C4-2B (cell line): Measurements from ENCODE around the gene FEZ2.
A peak's percentile ranks its signal among the peaks of the same experiment; 100 is the strongest.

Experiments
- H3K27ac ChIP-seq: fragments of 450-650 bp; 2 replicates; pipeline ENCODE4 v1.5.1; 2017
- CTCF ChIP-seq: fragments of 450-650 bp; conservative IDR thresholded peaks from 2 replicates; pipeline ENCODE4 v1.5.1; 2017; ENCODE audit warnings: mild to moderate bottlenecking
- ZFX ChIP-seq: fragments of 450-650 bp; IDR thresholded peaks from 2 replicates; pipeline ENCODE4 v1.6.1; 2017

FEZ2 gene

DNA sequence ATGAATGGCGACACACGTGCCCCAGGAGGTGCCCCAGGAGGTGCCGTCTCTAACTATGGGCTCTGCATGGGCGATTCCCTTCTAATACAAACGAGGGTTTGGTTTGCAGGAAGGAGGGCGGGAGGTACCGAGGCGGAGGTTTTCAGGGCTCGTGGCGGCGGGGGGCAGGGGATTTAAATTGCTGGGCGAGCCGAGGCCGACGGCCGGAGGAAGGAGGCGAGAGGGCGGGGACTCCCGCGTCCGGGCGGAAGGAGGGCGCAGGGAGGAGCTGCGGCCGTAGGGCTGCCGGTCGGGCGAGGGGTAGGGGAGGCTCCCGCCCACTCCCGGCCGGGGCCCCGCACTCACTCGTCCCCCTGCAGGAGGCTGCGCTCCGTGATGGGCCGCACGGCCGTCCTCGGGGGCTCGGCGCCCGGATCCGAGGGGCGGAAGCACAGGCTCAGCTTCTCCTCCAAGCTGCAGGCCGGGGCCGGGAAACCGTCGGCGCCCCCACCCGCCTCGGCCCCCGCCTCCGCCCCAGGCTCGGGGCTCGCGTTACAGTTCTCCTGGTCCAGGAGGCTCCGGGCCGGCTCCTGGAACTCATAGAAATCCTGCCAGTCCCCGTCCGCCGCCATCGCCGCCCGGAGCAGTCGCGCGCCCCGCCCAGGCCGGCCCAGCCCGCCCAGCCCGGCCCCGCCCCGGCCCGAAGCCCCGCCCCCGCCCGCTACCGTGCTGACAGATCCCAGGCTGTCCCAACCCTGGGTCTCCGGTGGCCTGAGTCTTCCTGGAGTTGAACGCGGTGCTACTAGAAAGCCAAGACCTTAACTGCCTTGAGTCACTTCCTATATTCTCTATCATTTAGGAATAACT lies at the start of gene FEZ2:
Gene FEZ2 (minus strand): TSS at position 637 of the 846 bp plus-strand sequence. CDS start 26 bp downstream, at position 611.
- TF ChIP-seq ZFX (peak; percentile 57), CTCF (no peak)
- peak within 1 kb of the TSS; percentile 90 for H3K27ac ChIP-seq

DNA sequence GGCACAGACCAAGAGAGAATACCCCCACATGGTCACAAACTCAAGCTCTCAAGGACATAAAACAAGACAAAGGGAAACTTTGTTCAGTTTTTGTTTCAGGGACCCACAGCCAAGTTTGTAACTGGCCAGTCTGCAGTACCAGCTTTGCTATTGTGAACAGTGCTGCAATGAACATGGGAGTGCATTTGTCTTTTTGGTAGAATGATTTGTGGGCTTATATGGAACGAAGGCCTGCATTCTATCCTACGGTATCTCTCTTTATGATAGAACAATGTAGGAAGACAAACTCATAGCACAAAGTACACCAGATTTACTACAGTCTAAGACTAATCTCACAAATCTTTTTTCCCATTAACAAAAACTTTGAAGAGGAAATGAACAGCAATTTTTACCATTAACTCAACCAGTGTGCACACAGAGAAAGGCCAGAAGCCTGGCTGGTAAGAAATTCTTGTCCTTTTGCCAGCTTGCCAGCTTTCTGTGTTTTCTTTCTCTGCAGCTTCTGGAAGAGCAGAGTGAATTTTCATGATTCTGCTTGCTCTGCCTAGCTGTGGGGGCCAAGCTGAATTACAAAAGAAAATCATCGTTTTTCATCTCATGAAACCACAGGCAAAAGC lies 37.1 kb upstream of the FEZ2 start:
- no peak overlapping the region for H3K27ac ChIP-seq
- TF ChIP-seq CTCF (no peak), ZFX (no peak)

GRCh38 chr2:36633470-36634092 lies 35.6 kb upstream of the FEZ2 start:
- H3K27ac ChIP-seq = no peak overlapping the region
- TF ChIP-seq ZFX (no peak), CTCF (no peak)

DNA sequence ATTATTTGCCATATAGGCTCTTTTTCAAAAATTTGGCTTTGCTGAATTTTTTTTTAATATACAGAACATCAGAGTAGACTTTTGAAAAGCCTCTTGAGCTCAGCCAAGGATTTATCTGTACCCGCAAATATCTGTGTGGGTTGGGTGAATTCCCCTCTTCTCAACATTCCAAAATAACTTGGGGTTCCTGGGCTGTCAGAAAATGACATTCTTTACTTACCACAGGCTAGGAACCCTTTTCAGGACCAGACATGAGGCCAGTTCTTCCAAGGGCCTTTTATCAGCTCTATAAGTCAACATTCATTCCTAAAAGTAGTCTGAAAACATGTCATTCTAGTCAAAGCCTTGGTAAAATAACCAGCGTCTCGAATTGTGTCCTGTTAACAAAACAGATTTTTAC lies 28.8 kb upstream of the FEZ2 start:
- TF ChIP-seq CTCF = no peak
- no peak overlapping the region for H3K27ac ChIP-seq

GRCh38 chr2:36626071-36626470 lies 28.1 kb upstream of the FEZ2 start:
- TF ChIP-seq CTCF (no peak), ZFX (no peak)
- no peak overlapping the region for H3K27ac ChIP-seq

DNA sequence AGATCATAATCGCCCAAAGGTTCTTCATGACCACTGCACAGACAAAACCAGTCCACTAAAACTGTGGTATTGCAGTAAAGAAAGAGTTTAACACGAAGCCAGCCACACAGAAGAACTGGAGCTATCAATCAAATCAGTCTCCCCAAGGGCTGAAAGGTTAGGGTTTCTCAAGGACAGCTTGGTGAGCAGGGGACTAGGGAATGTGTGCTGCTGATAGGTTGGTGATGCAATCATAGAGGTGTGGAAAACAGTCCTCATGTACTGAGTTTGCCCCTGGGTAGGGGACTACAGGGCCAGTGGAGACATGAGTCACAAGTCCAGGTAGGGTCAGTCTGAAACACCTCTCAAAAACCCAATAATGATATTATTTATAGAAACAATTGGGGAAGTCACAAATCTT lies 27.3 kb upstream of the FEZ2 start:
- TF ChIP-seq ZFX = no peak
- no peak for TF ChIP-seq CTCF
- H3K27ac ChIP-seq = no peak overlapping the region

GRCh38 chr2:36620321-36620720 lies 22.4 kb upstream of the FEZ2 start:
- TF ChIP-seq CTCF (no peak), ZFX (no peak)
- H3K27ac ChIP-seq = no peak overlapping the region
